Head of caudate nucleus (tissue), 42 donors: ENCODE data around the gene PCBP1.
"Not testable (repeated sequence)": the region's sequence is repeated elsewhere in the genome, so short reads cannot be mapped to it uniquely, and the experiment has no call there.

ENCODE experiments used
- DNase-seq, 42 donors: peaks; one replicate each; pipeline versions ENCODE4 v3.0.0 to v3.0.0-alpha.2; 2020 to 2021; ENCODE audit warnings: mixed read lengths in 7 of 42
- intact Hi-C: fragments of 100-400 bp; cut with DNase I; formaldehyde crosslinking; loops from one replicate; pipeline ENCODE4 v1.15.0; 2022

Gene PCBP1

GRCh38 chr2:70086838-70087701 is at the start of gene PCBP1:
Gene PCBP1 (plus strand): TSS chr2:70087477. CDS start chr2:70087744, 267 bp downstream.
- peak; percentile 81 to 98 (median 92) for DNase-seq
- intact Hi-C loops: loop anchor here (2.0 to 5.0 kb wide), 3 partner anchors 56 to 172 kb away; partner anchors contain the start of genes MXD1 and TIA1

- intact Hi-C loops: no loop called here
These were observed 47.9 kb upstream of the PCBP1 start for GRCh38 chr2:70039366-70039765.

GRCh38 chr2:70041663-70042062 is 45.6 kb upstream of the PCBP1 start:
- no peak for DNase-seq
- intact Hi-C loops: no loop called here

More at GRCh38 chr2:70039366-70039765, 47.9 kb upstream of the PCBP1 start:
- DNase-seq: no peak

- intact Hi-C loops: no loop called here
- peak in 1 of 42 donors; percentile 7 for DNase-seq
These were observed 45.0 kb upstream of the PCBP1 start for GRCh38 chr2:70042246-70042645.

GRCh38 chr2:70043252-70043875 is 43.9 kb upstream of the PCBP1 start:
- intact Hi-C loops: no loop called here
- peak in 4 of 42 donors; percentile 14 to 28 (median 24) for DNase-seq

- intact Hi-C loops: no loop called here
- DNase-seq: peak in 1 of 42 donors; percentile 21
These were observed 42.8 kb upstream of the PCBP1 start for GRCh38 chr2:70044290-70045040.

- DNase-seq: peak in 1 of 42 donors; percentile 2
- intact Hi-C loops: no loop called here
These were observed 41.9 kb upstream of the PCBP1 start for GRCh38 chr2:70045405-70045804.

- intact Hi-C loops: no loop called here
- no peak for DNase-seq
These were observed 41.3 kb upstream of the PCBP1 start for GRCh38 chr2:70045932-70046331.

- intact Hi-C loops: no loop called here
These were observed 40.7 kb upstream of the PCBP1 start for GRCh38 chr2:70046534-70046933.

GRCh38 chr2:70047451-70047850 is 39.8 kb upstream of the PCBP1 start:
- intact Hi-C loops: no loop called here
- DNase-seq: peak in 1 of 42 donors; percentile 23

More at GRCh38 chr2:70046534-70046933, 40.7 kb upstream of the PCBP1 start:
- DNase-seq: peak in 1 of 42 donors; percentile 31

GRCh38 chr2:70049255-70049654 is 38.0 kb upstream of the PCBP1 start:
- intact Hi-C loops: no loop called here
- peak in 2 of 42 donors; percentile 4 to 30 for DNase-seq

- intact Hi-C loops: no loop called here
These were observed 36.4 kb upstream of the PCBP1 start for GRCh38 chr2:70050631-70051425.

GRCh38 chr2:70055259-70055658 is 32.0 kb upstream of the PCBP1 start:
- intact Hi-C loops, DNase-seq: not testable (repeated sequence)

More at GRCh38 chr2:70050631-70051425, 36.4 kb upstream of the PCBP1 start:
- DNase-seq: peak in 1 of 42 donors; percentile 12

- DNase-seq: no peak
- intact Hi-C loops: no loop called here
These were observed 26.0 kb upstream of the PCBP1 start for GRCh38 chr2:70061317-70061716.

GRCh38 chr2:70062270-70062669 is 25.0 kb upstream of the PCBP1 start:
- intact Hi-C loops: no loop called here

GRCh38 chr2:70068119-70068518 is 19.2 kb upstream of the PCBP1 start:
- intact Hi-C loops: no loop called here
- DNase-seq: no peak

More at GRCh38 chr2:70062270-70062669, 25.0 kb upstream of the PCBP1 start:
- no peak for DNase-seq

- intact Hi-C loops: no loop called here
- no peak for DNase-seq
These were observed 18.2 kb upstream of the PCBP1 start for GRCh38 chr2:70069049-70069448.

GRCh38 chr2:70070542-70071268 is 16.6 kb upstream of the PCBP1 start:
- peak in 41 of 42 donors; percentile 53 to 91 (median 76) for DNase-seq
- intact Hi-C loops: loop anchor here (5.0 kb wide), 1 partner anchor 72 kb away; no protein-coding TSS in a partner anchor
